OCI-LY3 (cell line): ENCODE data around the gene MDK.

Source experiments
- H2AFZ ChIP-seq: fragments of 200-600, 300-600 bp; shearing (Covaris generic); 2 replicates; pipeline ENCODE4 v1.6.0; 2014; ENCODE audit warnings: antibody characterized with exemption, low read depth, low read length
- H3K27ac ChIP-seq: fragments of 200-600, 300-600 bp; sonication (generic); 2 replicates; pipeline ENCODE4 v1.5.1; 2014; ENCODE audit warnings: mild to moderate bottlenecking, low read length, moderate library complexity, mixed read lengths
- H3K27me3 ChIP-seq: fragments of 200-600, 300-600 bp; sonication (generic); 2 replicates; pipeline ENCODE4 v1.6.1; 2014; ENCODE audit warnings: low read depth, low read length, mixed read lengths
- H3K36me3 ChIP-seq: fragments of 200-600, 300-600 bp; sonication (generic); replicated peaks from 2 replicates; pipeline ENCODE3; 2014; ENCODE audit warnings: low read depth, low read length, mixed read lengths
- H3K4me1 ChIP-seq: fragments of 300-600, 200-600 bp; sonication (generic); 2 replicates; pipeline ENCODE4 v1.6.1; 2014; ENCODE audit warnings: low read length, mixed read lengths
- H3K4me2 ChIP-seq: fragments of 200-600, 300-600 bp; sonication (generic); 2 replicates; pipeline ENCODE4 v1.6.1; 2014; ENCODE audit warnings: low read length, mixed read lengths
- H3K4me3 ChIP-seq: fragments of 300-600, 200-600 bp; sonication (generic); 2 replicates; pipeline ENCODE4 v1.5.1; 2014; ENCODE audit warnings: antibody characterized with exemption, mild to moderate bottlenecking, low read length, moderate library complexity
- H3K79me2 ChIP-seq: fragments of 300-600, 200-600 bp; shearing (Covaris generic); 2 replicates; pipeline ENCODE4 v1.6.1; 2014; ENCODE audit warnings: mild to moderate bottlenecking, low read length, mixed read lengths
- H3K9ac ChIP-seq: fragments of 300-600, 200-600 bp; shearing (Covaris generic); 2 replicates; pipeline ENCODE4 v1.6.0; 2014; ENCODE audit warnings: mild to moderate bottlenecking, low read length, moderate library complexity
- H3K9me3 ChIP-seq: fragments of 200-600, 300-600 bp; shearing (Covaris generic); 2 replicates; pipeline ENCODE4 v1.6.1; 2014; ENCODE audit warnings: low read length, mixed read lengths; ENCODE audit not compliant: insufficient read depth
- H4K20me1 ChIP-seq: fragments of 200-600, 300-600 bp; sonication (generic); 2 replicates; pipeline ENCODE4 v1.6.1; 2016; ENCODE audit warnings: low read length, mixed read lengths; ENCODE audit not compliant: insufficient read depth
- CTCF ChIP-seq: fragments of 200-600, 300-600 bp; sonication (generic); IDR thresholded peaks from 2 replicates; pipeline ENCODE4 v1.5.1; 2014; ENCODE audit warnings: antibody characterized with exemption, low read length, low read depth
- EZH2phosphoT487 ChIP-seq: fragments of 200-600 bp; shearing (Covaris generic); IDR thresholded peaks from 2 replicates; pipeline ENCODE4 v1.6.1; 2018; ENCODE audit warnings: antibody characterized with exemption, mixed run types, low read depth

The MDK gene

GRCh38 chr11:46407635-46408034, 26.2 kb downstream of the MDK start:
- no peak overlapping the region for H3K4me2 ChIP-seq
- no peaks in the 10 kb centered on the region for H3K9me3 ChIP-seq
- no peak overlapping the region for H3K4me3 ChIP-seq
- H3K4me1 ChIP-seq, result no peaks in the 10 kb centered on the region
- no peak overlapping the region for H3K9ac ChIP-seq
- no peak for TF ChIP-seq CTCF
- TF ChIP-seq EZH2phosphoT487, result no peak
- H3K79me2 ChIP-seq, result no peaks in the 10 kb centered on the region
- H3K36me3 ChIP-seq, result peaks cover 19% of the 10 kb centered on the region
- no peak overlapping the region for H2AFZ ChIP-seq
- no peak overlapping the region for H3K27ac ChIP-seq
- H4K20me1 ChIP-seq, result no peaks in the 10 kb centered on the region
- no peaks in the 10 kb centered on the region for H3K27me3 ChIP-seq

- peaks cover 12% of the 10 kb centered on the region for H3K36me3 ChIP-seq
- no peaks in the 10 kb centered on the region for H4K20me1 ChIP-seq
- H3K27me3 ChIP-seq, result no peaks in the 10 kb centered on the region
- H3K4me3 ChIP-seq, result no peak overlapping the region
- H3K4me1 ChIP-seq, result no peaks in the 10 kb centered on the region
- no peak overlapping the region for H3K27ac ChIP-seq
- no peak overlapping the region for H3K4me2 ChIP-seq
- no peak for TF ChIP-seq CTCF
- no peak for TF ChIP-seq EZH2phosphoT487
- H3K9ac ChIP-seq, result no peak overlapping the region
- H3K79me2 ChIP-seq, result no peaks in the 10 kb centered on the region
- H2AFZ ChIP-seq, result no peak overlapping the region
- H3K9me3 ChIP-seq, result no peaks in the 10 kb centered on the region
Measured at GRCh38 chr11:46408407-46408986, 27.0 kb downstream of the MDK start.

GRCh38 chr11:46410021-46410420, 28.6 kb downstream of the MDK start:
- H3K79me2 ChIP-seq, result no peaks in the 10 kb centered on the region
- TF ChIP-seq EZH2phosphoT487 (no peak), CTCF (peak; percentile 34)

GRCh38 chr11:46413760-46414465, 32.4 kb downstream of the MDK start:
- H3K79me2 ChIP-seq, result no peaks in the 10 kb centered on the region
- no peak overlapping the region for H3K4me3 ChIP-seq
- no peak overlapping the region for H3K4me2 ChIP-seq
- no peaks in the 10 kb centered on the region for H3K27me3 ChIP-seq
- H3K36me3 ChIP-seq, result peaks cover 16% of the 10 kb centered on the region
- no peak overlapping the region for H3K27ac ChIP-seq
- H3K9me3 ChIP-seq, result no peaks in the 10 kb centered on the region
- H3K4me1 ChIP-seq, result peaks cover 14% of the 10 kb centered on the region
- H4K20me1 ChIP-seq, result peaks cover 5% of the 10 kb centered on the region; the same call in 1 of the 2 replicates
- no peak for TF ChIP-seq CTCF
- no peak for TF ChIP-seq EZH2phosphoT487
- H3K9ac ChIP-seq, result no peak overlapping the region
- no peak overlapping the region for H2AFZ ChIP-seq

More at GRCh38 chr11:46410021-46410420, 28.6 kb downstream of the MDK start:
- Histone ChIP-seq H3K4me3 (no peak overlapping the region), H3K36me3 (peaks cover 18% of the 10 kb centered on the region), H2AFZ (no peak overlapping the region), H3K27ac (no peak overlapping the region), H4K20me1 (peaks cover under 1% of the 10 kb centered on the region; the same call in 1 of the 2 replicates), H3K27me3 (no peaks in the 10 kb centered on the region), H3K9ac (no peak overlapping the region), H3K9me3 (no peaks in the 10 kb centered on the region), H3K4me1 (peaks cover 3% of the 10 kb centered on the region), H3K4me2 (no peak overlapping the region)
